Measurements from ENCODE around the gene GPR157.

The GPR157 gene

DNA sequence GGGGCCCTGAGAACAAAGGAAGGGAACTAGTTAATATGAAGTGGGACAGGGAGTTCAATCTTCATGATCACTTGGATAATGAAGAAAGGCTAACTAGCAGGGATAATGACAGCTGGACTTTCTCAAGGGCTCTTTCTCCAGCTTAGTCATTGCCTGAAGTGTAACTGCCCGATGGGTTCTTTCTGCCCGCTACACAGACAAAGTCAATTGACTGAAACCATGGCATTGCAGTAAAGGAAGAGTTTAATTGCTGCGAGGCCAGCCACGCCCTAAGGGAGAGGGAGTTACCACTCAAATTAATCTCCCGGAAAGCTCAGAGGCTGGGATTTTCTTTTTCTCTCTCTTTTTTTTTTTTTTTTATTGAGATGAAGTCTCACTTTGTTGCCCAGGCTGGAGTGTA is 42.9 kb downstream of the GPR157 start:
- no peak for FAIRE-seq

DNA sequence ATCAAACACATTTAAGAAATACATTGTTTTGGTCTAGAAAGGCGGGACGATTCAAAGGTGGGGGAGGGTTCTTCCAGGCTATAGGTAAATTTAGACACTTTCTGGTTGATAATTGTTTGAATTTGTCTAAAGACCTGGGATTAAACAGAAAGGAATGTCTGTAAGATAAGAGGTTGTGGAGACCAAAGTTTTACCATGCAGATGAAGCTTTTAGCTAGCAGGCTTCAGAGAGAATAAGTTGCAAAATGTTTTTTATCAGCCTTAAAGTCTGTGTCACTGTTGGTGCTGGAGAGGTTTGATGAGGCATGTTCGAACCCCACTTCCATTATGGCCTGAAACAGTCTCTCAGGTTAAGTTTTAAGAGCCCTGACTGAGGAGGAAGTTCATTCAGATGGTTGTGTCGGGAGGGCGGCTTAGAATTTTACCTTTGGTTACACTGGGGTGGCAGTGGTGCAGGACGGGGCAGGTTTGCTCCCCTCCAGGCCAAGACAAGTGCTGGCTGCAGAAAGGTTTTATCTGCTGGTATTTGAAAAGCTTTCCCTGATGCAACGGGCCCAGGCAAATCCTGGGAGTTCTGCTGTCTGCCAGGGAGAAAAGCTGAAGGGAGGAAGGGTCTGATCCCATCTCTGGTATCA is 43.5 kb downstream of the GPR157 start:
- FAIRE-seq, result no peak

DNA sequence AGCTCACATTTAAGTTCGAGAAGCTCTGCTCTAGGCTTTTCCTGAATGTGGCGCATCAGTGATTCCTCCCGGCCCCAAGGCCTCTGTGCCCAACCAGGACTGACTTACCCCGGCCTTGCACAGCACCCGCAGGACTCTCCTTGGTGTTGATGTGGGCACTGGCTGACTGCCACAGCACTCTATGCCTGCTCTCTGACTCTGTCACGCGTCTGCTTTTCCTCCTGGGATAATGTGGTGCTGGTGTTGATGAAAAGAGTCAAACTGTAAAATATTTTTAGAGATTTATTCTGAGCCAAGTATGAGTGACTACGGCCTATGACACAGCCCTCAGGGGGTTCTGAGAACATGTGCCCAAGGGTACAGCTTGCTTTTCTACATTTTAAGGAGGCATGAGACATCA is 44.0 kb downstream of the GPR157 start:
- FAIRE-seq, result no peak

DNA sequence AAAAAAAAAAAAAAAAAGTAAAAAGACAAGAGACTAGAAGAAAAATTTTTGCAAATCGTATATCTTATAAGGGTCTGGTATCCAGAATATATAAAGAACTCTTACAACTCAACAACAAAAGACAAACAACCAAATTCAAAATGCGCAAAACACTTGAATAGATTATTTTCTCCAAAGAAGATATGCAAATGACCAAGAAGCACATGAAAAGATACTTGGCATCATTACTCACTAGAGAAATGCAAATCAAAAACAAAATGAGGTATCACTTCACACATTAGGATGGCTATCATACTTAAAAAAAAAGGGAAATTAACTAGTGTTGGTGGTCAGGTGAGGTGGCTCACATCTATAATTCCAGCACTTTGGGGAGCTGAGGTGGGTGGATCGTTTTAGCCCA is 47.4 kb downstream of the GPR157 start:
- no peak for FAIRE-seq

DNA sequence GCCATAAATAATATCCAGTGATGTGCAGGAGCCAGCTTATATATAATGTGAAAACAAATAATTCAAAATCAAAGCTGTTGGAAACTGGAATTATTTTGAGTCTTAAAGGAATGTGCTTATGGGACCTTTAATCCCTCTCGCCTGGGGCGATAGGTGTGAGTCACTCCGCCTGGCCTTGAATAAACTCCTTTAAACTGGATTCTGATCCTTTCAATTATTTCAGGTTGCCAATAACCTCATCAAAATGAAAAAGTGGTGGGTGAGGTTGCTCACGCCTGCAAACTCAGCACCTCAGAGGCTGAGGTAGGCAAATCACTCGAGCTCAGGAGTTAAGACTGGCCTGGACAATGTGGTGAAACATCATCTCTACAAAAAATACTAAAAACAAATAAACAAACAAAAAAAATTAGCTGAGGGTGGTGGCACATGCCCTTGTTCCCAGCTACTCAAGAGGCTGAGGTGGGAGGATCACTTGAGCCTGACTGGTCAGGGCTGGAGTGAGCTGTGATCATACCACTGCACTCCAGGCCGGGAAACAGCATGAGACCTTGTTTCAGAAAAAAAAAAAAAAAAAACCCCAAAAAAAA is 48.1 kb downstream of the GPR157 start:
- FAIRE-seq, result no peak

DNA sequence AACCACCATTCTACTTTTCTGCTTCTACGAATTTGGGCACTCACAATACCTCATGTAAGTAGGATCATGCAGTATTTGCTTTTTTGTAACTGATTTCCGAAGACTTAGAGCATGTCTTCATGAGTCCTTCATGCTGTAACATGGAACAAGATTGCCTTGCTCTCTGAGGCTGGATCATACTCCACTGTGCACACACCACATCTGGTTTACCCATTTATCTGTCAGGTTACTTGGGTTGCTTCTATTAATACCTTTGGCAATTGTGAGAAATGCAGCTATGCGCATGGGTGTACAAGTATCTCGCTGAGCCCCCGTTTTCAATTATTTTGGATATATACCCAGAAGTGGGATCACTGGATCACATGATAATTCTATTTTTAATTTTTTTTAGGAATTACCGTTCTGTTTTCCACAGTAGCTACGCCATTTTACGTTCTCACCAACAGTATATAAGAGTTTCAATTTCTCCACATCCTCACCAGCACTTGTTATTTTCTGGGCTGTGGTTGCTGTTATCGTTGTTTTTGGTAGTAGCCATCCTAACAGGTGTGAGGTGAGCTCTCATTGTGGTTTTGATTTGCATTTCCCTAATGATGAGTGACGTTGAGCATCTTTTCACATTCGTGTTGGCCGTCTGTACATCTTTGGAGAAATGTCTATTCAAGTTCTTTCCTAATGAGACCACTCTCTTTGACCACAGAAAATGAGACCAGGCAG is 48.8 kb downstream of the GPR157 start:
- FAIRE-seq, result no peak

DNA sequence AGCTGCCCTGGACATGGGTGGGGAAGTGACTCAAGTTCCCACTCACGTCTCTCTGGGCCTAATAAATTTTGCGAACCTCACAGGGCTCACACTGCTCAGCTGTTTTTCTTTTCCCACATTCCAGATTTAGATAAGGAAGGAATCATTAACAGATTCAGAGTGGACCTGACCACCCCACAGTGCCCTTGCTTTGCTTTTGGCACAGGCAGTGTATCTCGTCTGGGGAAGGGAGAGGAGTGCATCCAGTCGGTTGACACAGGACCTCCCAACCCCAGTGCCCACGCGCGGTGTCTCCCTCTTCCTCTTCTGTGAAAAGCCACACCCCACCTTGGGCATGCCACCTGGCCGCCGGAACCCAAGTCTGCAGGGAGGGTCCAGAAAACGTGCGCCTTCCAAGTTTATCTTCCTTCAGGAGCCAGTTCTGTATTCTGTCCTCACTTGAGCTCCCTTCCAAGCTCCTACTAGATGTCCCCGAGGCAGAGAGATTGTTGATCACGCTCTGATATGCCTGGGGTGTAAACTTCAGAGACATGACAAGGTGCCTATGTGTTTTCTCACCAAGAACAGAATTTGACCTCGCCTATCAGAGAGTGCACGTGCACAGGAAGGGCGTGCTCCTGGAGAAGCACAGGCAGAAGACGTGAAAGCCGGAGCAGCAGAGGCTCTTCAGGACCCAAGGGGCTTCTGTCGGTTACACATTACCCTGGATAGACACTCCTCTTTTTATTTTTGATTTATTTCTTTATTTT is 50.0 kb downstream of the GPR157 start:
- FAIRE-seq, result no peak

DNA sequence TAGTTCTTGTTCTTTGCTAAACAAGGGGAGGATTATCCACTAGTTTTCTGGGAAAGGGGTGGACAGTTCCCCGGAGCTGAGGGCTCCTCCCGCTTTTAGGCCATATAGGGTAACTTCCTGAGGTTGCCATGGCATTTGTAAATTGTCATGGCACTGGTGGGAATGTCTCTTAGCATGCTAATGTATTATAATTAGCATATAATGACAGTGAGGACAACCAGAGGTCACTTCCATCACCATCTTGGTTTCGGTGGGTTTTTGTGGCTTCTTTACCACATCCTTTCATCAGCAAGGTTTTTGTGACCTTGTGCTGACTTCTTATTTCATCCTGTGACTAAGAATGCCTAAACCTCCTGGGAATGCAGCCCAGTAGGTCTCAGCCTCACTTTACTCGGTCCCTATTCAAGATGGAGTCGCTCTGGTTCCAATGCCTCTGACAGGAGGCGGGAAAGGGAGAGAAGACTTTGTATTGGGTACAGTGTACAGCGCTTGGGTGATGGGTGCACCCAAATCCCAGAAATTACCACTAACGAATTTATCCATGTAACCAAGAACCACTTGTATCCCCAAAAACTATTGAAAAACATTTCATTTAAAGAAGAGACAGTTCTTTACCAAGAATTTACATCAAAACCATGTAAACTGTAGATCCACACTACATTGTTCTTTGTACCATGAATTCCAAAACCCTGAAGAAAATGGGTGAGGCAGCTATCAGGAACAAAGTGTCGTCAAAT is 50.7 kb downstream of the GPR157 start:
- no peak for FAIRE-seq

DNA sequence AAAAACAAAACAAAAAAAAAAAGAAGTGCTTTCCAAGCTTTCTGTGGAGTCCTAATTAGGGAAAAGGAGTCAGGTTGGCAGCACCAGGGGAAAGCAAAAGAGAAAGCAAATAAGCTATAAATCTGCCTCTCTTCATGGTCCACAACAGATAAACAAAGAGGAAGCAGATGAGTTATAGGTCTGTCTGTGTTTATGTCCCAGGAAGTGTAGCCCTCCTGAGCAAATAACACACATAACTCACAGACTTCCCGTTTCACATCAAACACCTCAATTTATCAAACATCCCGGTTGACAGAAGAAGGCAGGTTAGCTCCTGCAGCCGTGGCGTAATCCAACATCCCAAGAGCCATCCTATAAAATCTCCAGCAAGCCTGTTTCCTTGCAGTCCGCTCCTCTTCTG is 53.9 kb downstream of the GPR157 start:
- no peak for FAIRE-seq

DNA sequence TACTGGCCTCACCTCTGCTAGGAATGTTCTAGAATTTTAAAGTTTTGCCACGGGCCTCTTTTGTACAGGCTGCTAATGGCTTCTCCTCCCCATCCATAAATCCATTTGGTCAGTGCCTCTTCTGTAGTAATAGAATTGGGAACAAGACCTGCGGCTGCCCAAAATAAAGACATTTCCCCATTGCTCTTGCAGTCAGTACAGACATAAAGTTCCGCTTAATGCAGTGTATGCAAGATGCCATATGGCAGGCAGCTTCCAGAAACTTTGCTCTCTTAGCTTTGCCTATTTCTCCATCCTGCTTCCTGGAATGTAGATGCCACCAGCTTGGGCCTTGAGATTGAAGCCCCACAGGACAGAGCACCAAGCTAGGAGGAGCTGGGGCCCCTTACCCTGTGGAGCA is 55.8 kb downstream of the GPR157 start:
- no peak for FAIRE-seq

DNA sequence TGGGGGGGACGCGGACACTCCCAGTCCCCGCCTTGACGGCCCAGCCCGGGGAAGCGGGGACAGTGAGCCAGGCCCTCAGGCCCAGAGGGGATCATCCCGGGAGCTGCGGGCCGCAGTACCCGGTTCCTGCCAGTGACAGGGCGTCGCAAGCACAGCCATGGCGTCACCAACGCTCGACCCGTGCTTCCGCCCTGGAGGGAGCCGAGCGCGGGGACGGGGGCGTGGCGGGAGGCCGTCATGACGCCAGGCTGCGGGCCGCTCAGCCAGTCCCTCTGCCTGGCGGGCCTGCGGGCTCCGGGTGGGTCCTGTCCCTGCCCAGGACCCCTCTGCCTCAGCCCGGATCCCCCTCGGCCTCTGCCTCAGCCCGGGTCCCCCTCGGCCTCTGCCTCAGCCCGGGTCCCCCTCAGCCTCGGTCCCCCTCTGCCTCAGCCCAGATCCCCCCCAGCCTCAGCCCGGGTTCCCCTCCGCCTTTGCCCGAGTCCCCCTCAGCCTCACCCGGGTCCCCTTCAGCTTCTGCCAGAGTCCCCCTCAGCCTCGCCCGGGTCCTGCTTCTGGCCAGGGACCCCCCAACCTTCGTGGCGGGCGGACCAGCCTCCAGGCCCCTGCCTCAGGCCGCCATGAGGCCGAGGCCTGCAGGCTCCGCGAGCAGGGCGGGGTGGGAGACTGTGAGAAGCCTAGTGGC is 57.2 kb downstream of the GPR157 start:
- no peak for FAIRE-seq

DNA sequence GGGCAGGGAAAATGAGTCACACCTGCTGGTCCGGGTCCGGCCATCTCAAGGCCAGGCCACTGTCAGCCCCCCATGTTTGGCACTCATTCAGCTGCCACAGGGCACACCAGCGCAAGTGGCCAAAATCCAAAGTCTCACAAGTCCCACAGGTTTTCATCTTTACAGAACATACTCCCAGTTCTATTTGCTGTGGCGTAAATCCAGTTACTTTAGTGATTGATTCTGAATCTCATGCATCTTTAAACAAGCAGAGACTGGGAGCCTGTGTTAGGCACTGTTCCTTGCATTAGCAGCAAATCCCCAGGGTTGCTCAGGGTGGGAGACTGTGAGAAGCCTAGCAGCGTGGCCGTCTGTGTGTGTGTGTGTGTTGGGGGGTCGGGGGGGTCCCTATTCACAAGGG is 58.4 kb downstream of the GPR157 start:
- FAIRE-seq, result no peak

DNA sequence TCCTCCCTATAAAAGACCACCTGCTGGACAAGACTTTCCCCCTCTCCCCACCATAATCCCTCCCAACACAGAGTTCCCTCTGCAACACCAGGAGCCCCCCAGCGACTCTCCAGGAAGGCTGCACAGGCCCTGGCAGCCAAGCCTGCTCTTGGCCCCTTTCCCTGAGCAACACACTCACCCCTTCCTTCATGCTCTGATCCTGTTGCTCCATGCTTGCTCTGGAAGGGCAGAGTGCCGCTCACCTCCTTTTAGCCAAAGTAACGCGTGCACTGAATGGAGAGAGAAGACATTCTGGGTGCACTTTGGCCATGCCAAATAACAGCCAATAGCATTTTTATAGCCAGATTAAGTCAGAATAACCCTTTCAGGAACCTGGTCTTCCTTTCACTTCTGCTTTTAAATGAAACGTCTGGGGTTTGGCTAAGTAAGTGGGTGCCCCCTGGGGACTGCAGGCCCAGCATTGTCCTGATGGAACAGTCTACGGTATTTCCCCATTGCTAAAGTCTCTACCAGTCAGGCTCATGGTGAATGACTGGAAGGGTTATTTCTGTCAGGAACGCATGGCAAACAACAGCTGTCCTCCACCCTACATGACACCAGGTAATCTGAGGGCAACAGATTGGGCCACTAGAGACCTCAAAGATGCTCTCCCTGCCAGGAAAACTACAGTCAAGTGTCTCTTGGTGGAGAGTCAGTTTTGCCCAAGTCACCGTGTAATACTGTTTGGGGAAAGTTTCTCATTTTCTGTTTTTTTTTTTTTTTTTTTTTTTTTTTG is 59.4 kb downstream of the GPR157 start, which contains the start of gene SLC2A5:
SLC2A5 (minus strand) TSS at position 310 of the 775 bp plus-strand sequence; CDS start at position 211, 99 bp downstream.
- no peak for FAIRE-seq

DNA sequence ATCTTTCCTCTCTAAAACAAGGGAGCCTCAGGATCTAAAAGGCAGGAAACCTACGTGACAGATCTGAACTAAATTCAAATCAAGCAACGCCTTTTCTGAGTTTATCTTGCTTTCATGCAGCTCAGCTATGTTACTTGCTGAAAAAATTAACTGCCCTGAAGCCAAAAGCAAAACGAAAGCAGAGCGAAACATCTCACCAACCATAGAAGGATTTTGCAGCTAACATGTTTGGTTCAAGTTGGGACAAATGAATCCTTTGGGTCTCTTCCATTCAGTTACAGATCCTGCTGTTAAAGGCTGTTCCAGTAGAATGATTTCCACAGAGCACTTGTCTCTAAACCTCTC is 59.9 kb downstream of the GPR157 start:
- no peak for FAIRE-seq

DNA sequence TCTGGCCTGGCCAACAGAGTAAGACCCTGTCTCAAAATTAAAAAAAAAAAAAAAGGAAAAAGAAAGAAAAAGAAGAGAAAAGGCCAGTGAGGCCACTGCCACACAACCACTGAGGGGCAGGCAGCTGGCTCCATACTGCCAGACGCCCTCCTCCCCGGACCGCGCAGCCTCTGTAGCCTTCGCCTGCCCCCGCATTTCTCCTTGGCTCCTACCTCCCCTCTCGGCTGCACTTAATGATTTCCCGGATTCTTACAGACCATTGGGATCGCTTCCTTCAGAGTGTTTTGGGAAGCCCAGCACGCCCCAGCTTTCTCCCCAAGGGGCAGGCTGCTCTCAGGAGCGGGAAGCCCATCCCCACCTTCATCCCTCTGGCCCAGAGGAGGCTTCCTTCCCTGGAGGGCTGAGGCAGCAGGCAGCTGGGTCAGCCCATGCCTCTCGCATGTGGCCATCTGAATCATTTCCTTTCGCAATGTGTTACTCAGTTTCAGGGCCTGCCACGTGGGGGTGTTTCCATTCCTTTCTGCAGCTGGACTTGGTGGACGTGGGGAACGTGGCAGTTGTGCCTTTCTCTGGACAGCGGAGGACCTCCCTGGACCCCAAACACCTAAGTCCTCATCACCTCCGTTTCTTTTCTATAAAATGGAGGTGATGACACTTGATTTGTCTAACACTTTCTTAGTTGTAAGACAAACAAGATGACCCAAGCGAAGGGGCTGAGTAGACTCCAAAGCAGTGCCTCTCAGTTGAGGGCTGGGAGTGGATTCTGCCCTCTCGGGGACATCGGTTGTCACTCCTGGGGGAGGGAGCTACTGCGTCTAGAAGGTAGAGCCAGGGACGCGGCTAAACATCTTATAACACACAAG is 61.7 kb downstream of the GPR157 start:
- no peak for FAIRE-seq

DNA sequence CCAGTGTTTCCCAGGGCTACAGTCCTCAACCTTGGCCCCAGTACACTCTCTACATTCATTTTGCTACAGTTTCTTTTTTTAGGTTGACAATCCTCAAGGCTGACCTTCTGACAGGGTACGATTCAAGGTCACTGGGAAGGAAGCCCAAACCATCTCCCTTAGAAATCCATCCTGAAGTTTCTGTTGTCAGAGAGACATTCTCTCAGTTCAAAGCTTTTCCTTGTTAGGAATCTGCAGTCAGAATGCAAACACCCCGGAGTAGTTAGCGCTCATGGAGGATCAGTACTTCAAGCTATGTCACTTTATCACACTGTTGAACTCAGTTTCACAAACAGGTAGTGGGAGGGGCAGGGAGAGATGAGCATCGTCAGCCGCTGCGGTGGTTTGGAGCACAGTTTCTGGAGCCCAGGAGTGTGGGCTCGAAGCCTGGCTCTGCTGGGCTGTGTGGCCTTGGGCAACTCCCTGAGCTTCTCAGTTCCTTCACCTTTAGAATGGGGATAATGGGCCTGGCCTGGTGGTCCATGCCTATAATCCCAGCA is 63.6 kb downstream of the GPR157 start:
- FAIRE-seq, result no peak

DNA sequence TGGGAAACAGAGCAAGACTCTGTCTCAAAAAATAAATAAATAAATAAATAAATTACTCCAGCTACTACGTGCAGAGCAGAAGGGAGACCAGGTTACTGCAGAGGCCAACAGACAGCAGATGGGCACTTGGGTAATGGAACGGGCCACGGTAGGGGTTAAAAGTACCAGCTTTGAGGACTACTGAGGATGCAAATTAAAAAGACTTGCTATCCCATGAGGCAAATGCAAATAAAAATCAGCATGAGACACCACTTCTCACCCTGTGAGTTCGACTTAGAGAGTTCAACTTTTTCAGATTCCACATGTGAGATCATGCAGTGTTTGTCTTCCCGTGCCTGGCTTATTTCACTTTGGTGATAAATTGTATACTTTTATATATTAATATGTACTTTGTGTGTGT is 66.1 kb downstream of the GPR157 start:
- FAIRE-seq, result no peak

DNA sequence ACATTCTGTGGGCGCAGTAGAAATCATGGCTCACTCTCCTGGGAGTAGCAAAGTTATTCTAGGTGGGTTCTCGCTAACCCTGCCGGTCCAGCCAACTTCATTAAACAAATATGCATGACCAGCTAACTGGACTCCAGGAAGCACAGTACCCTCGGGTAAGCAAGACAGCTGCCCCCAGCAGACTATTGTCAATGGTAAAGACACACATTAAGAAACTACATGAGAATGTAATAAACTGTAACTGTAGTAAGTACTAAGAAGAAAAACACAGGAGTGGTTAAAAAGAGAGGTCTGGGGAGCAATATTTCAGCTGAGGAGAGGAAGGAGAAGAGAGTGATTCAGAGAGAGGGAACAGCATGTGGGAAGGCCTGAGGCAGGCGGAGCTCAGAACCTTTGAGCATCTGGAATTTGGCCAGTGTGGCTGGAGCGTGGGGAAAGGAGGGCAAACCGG is 66.9 kb downstream of the GPR157 start:
- no peak for FAIRE-seq

DNA sequence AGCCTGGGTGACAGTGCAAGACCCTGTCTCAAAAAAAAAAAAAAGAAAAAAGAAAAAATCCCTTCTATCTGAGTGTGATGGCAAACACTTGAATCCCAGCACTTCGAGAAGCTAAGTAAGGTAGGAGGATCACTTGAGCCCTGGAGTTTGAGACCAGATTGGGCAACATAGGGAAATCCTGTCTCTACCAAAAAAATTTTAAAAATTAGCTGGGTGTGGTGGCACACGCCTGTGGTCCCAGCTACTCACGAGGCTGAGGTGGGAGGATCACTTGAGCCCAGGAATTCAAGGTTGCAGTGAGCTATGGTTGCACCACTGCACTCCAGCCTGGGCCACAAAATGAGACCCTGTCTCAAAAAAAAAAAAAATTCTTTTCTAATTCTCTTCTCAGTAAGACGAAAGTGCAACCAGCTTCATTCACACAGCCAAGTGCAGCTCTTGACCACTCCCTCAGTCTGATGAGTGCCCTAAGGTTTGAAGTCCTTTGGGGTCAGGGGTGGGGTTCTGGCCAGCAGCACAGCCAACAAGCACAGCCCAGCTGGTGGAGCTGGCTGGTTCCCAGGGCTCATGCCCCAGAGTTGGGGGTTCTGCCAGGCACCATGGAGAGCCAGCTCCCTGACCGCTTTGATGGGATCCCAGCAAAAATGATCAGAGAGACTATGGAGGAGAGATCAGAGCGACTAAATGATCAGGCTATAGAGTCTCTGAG is 67.5 kb downstream of the GPR157 start:
- FAIRE-seq, result no peak

Data from A204.1 (cell line).